Lower leg skin (tissue), 3 donors: ENCODE data around the gene NOCT.

Experiments used
- CTCF ChIP-seq, 3 donors: fragments of 450-650 bp; IDR thresholded peaks; one replicate each; pipeline ENCODE4 v1.5.1; 2016; ENCODE audit warnings: antibody characterized with exemption in 3 of 3, mild to moderate bottlenecking in 3 of 3, moderate library complexity in 2 of 3
- POLR2A ChIP-seq, 2 donors: fragments of 450-650 bp; IDR thresholded peaks; one replicate each; pipeline ENCODE4 v1.6.1; 2016 to 2017; ENCODE audit warnings: antibody characterized with exemption in 2 of 2, mild to moderate bottlenecking in 1 of 2, moderate library complexity in 1 of 2

GRCh38 chr4:139053909-139054308 lies 38.3 kb downstream of the NOCT start:
- TF ChIP-seq POLR2A (IDR thresholded peaks at IDR 0.05): no peak
- TF ChIP-seq CTCF (IDR thresholded peaks at IDR 0.05): no peak
